ENCODE measurements around the gene ATP5PD. TPM values are rescaled to one million over a fixed set of nuclear protein-coding genes. Genes with fewer than 3 reads are reported as not detected.
"Not testable (repeated sequence)": the region's sequence is repeated elsewhere in the genome, so short reads cannot be mapped to it uniquely, and the experiment has no call there.

ATP5PD gene
- total RNA-seq, 1 donor from 2014 or later = 247 TPM

DNA sequence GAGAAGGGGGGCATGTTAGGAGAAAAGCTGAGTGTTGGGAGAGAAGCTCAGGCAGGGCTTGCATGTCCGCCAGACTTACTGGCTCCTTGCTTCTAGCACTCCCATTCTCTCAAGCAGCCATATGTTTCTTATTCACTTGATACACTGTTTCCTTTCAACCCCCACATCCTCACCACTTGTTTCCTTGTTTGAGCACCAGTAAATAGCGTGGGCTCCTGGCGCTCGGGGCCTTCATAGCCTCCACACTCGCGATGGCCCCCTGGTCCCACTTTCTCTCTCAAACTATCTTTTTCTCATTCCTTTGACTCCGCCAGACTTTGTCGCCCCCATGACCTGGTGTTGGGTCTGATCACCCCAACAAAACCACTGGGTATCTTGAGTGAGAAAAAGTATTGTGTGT, 16.6 kb downstream of the ATP5PD start:
- no peak overlapping the region for H3K27ac ChIP-seq (ENCODE audit: low read depth, low read length)
- no peak overlapping the region for H3K9ac ChIP-seq (ENCODE audit: low read depth in 1 of 3, low read length in 3 of 3)
- no peaks in the 10 kb centered on the region for H3K36me3 ChIP-seq (ENCODE audit: control insufficient read depth in 3 of 3, insufficient read depth in 3 of 3, low read length in 3 of 3)
- no peak overlapping the region for H3K4me3 ChIP-seq (ENCODE audit: low read length in 3 of 3)
- H3K4me1 ChIP-seq (ENCODE audit: control insufficient read depth in 3 of 3, insufficient read depth in 3 of 3, low read length in 3 of 3) = peaks cover 23 to 31% (median 30%) of the 10 kb centered on the region in 3 donors
- no peaks in the 10 kb centered on the region for H3K9me3 ChIP-seq (ENCODE audit: control insufficient read depth in 3 of 3, low read length in 3 of 3)
- no peaks in the 10 kb centered on the region for H3K27me3 ChIP-seq (ENCODE audit: control insufficient read depth in 3 of 3, insufficient read depth in 3 of 3, low read length in 3 of 3)

GRCh38 chr17:75026650-75027049, 20.1 kb downstream of the ATP5PD start:
- H3K4me1 ChIP-seq (ENCODE audit: control insufficient read depth in 3 of 3, insufficient read depth in 3 of 3, low read length in 3 of 3); H3K9ac ChIP-seq (ENCODE audit: low read depth in 1 of 3, low read length in 3 of 3); H3K4me3 ChIP-seq (ENCODE audit: low read length in 3 of 3); H3K27me3 ChIP-seq (ENCODE audit: control insufficient read depth in 3 of 3, insufficient read depth in 3 of 3, low read length in 3 of 3); H3K27ac ChIP-seq (ENCODE audit: low read depth, low read length); H3K9me3 ChIP-seq (ENCODE audit: control insufficient read depth in 3 of 3, low read length in 3 of 3): not testable (repeated sequence)
- H3K36me3 ChIP-seq (ENCODE audit: control insufficient read depth in 3 of 3, insufficient read depth in 3 of 3, low read length in 3 of 3) = peaks cover 6 to 11% (median 10%) of the 10 kb centered on the region in 3 donors

DNA sequence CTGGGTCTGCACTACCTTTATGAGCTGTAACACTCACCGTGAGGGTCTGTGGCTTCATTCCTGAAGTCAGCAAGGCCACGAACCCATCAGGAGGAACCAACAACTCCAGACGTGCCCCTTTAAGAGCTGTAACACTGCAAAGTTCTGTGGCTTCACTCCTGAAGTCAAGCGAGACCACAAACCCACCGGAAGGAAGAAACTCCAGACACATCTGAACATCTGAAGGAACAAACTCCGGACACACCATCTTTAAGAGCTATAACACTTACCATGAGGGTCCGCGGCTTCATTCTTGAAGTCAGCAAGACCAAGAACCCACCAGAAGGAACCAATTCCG, 21.4 kb downstream of the ATP5PD start:
- not testable (repeated sequence) for H3K27me3 ChIP-seq (ENCODE audit: control insufficient read depth in 3 of 3, insufficient read depth in 3 of 3, low read length in 3 of 3); H3K4me1 ChIP-seq (ENCODE audit: control insufficient read depth in 3 of 3, insufficient read depth in 3 of 3, low read length in 3 of 3); H3K27ac ChIP-seq (ENCODE audit: low read depth, low read length); H3K9ac ChIP-seq (ENCODE audit: low read depth in 1 of 3, low read length in 3 of 3); H3K4me3 ChIP-seq (ENCODE audit: low read length in 3 of 3); H3K9me3 ChIP-seq (ENCODE audit: control insufficient read depth in 3 of 3, low read length in 3 of 3)
- peaks cover 19 to 24% (median 21%) of the 10 kb centered on the region in 3 donors for H3K36me3 ChIP-seq (ENCODE audit: control insufficient read depth in 3 of 3, insufficient read depth in 3 of 3, low read length in 3 of 3)

DNA sequence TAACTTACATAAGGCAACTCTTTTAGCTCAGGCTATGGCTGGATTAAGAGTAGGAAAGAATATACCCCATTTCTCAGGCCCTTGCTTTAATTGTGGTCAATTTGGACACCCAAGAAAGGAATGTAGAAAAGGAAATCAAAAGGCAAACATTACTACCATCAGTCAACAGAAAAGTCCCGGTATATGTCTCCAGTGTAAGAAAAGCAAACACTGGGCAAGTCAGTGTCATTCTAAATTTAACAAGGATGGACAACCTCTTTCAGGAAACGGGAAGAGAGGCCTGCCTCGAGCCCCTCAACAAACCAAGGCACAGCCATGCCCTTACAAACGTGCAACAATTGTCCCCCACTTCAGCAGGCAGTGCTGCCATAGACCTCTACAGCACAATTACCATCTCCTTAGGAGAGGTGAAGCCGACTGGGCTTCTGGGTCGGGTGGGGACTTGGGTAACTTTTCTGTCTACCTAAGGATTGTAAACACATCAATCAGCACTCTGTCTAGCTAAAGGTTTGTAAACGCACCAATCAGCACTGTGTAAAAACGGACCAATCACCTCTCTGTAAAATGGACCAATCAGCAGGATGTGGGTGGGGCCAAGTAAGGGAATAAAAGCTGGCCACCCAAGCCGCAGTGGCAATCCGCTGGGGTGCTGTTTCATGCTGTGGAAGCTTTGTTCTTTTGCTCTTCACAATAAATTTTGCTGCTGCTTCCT, 21.9 kb downstream of the ATP5PD start:
- Histone ChIP-seq H3K27ac (ENCODE audit: low read depth, low read length) (no peak overlapping the region), H3K9me3 (ENCODE audit: control insufficient read depth in 3 of 3, low read length in 3 of 3) (no peaks in the 10 kb centered on the region), H3K27me3 (ENCODE audit: control insufficient read depth in 3 of 3, insufficient read depth in 3 of 3, low read length in 3 of 3) (no peaks in the 10 kb centered on the region), H3K4me3 (ENCODE audit: low read length in 3 of 3) (no peak overlapping the region), H3K4me1 (ENCODE audit: control insufficient read depth in 3 of 3, insufficient read depth in 3 of 3, low read length in 3 of 3) (no peaks in the 10 kb centered on the region), H3K9ac (ENCODE audit: low read depth in 1 of 3, low read length in 3 of 3) (no peak overlapping the region), H3K36me3 (ENCODE audit: control insufficient read depth in 3 of 3, insufficient read depth in 3 of 3, low read length in 3 of 3) (peaks cover 24 to 29% (median 25%) of the 10 kb centered on the region in 3 donors)

DNA sequence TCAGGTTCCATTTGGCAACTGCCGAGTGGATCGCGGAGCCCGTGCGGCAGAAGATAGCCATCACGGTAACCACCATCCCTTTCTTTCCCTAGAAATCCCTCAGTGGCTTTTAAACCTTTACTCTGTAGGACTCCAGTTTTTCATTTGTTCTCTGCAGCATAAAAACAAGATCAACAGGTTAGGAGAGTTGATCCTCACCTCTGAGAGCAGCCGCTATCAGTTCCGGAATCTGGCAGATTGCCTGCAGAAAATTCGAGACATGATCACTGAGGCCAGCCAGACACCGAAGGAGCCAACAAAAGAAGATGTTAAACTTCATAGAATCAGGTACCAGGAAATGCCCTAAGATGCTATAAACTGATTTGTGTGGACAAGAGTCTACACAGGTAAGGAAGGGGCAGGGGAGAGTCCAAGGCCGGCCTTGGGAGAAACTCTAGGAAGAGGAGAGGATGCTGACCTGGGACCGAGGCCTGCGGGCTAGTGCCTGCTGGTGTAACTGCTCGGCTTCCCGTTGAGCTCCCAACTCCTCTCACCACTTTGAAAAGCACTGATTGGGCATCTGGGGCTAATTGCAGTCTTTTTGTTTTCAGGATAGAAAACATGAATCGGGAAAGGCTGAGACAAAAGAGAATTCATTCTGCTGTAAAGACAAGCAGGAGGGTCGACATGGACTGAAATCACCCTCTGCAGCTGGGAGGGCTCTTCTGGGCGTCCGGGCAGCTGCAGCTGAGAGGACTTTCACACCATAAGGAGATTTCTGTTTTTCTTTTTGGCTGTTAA, 26.2 kb downstream of the ATP5PD start:
- Histone ChIP-seq H3K4me1 (ENCODE audit: control insufficient read depth in 3 of 3, insufficient read depth in 3 of 3, low read length in 3 of 3) (no peaks in the 10 kb centered on the region), H3K9me3 (ENCODE audit: control insufficient read depth in 3 of 3, low read length in 3 of 3) (no peaks in the 10 kb centered on the region), H3K27ac (ENCODE audit: low read depth, low read length) (no peak overlapping the region), H3K36me3 (ENCODE audit: control insufficient read depth in 3 of 3, insufficient read depth in 3 of 3, low read length in 3 of 3) (peaks cover 36 to 44% (median 39%) of the 10 kb centered on the region in 3 donors), H3K9ac (ENCODE audit: low read depth in 1 of 3, low read length in 3 of 3) (no peak overlapping the region), H3K27me3 (ENCODE audit: control insufficient read depth in 3 of 3, insufficient read depth in 3 of 3, low read length in 3 of 3) (no peaks in the 10 kb centered on the region), H3K4me3 (ENCODE audit: low read length in 3 of 3) (no peak overlapping the region)

- no peaks in the 10 kb centered on the region for H3K9me3 ChIP-seq (ENCODE audit: control insufficient read depth in 3 of 3, low read length in 3 of 3)
- H3K4me1 ChIP-seq (ENCODE audit: control insufficient read depth in 3 of 3, insufficient read depth in 3 of 3, low read length in 3 of 3) = no peaks in the 10 kb centered on the region
- H3K9ac ChIP-seq (ENCODE audit: low read depth in 1 of 3, low read length in 3 of 3) = no peak overlapping the region
- peaks cover 36 to 44% (median 41%) of the 10 kb centered on the region in 3 donors for H3K36me3 ChIP-seq (ENCODE audit: control insufficient read depth in 3 of 3, insufficient read depth in 3 of 3, low read length in 3 of 3)
- H3K4me3 ChIP-seq (ENCODE audit: low read length in 3 of 3) = no peak overlapping the region
- H3K27ac ChIP-seq (ENCODE audit: low read depth, low read length) = no peak overlapping the region
- no peaks in the 10 kb centered on the region for H3K27me3 ChIP-seq (ENCODE audit: control insufficient read depth in 3 of 3, insufficient read depth in 3 of 3, low read length in 3 of 3)
These were observed 27.1 kb downstream of the ATP5PD start for GRCh38 chr17:75019710-75020109.

DNA sequence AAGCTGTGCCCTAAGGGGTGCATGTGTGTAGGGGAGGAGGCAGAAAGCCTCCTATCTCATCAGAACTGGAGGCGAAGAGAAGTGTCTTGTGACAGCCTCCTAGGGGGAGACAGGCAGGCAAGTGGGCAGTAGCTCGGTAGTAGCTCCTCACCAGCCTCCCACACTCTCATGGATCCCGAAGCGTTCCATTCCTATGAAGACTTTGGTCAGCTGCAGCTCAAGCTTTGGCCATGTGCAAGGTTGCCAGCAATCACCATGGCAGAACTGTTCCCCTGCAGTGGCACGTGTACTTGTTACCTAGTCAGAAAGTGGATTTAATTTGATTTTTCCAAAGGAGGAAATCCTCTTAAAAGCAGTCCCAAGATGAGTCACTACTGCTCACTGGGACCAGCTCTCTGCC, 27.6 kb downstream of the ATP5PD start:
- Histone ChIP-seq H3K27ac (ENCODE audit: low read depth, low read length) (no peak overlapping the region), H3K4me3 (ENCODE audit: low read length in 3 of 3) (no peak overlapping the region), H3K4me1 (ENCODE audit: control insufficient read depth in 3 of 3, insufficient read depth in 3 of 3, low read length in 3 of 3) (no peaks in the 10 kb centered on the region), H3K36me3 (ENCODE audit: control insufficient read depth in 3 of 3, insufficient read depth in 3 of 3, low read length in 3 of 3) (peaks cover 36 to 44% (median 42%) of the 10 kb centered on the region in 3 donors), H3K27me3 (ENCODE audit: control insufficient read depth in 3 of 3, insufficient read depth in 3 of 3, low read length in 3 of 3) (no peaks in the 10 kb centered on the region), H3K9ac (ENCODE audit: low read depth in 1 of 3, low read length in 3 of 3) (no peak overlapping the region), H3K9me3 (ENCODE audit: control insufficient read depth in 3 of 3, low read length in 3 of 3) (no peaks in the 10 kb centered on the region)

- peak overlapping the region; percentile 94 to 98 (median 96) for H3K4me3 ChIP-seq (ENCODE audit: low read length in 3 of 3)
- peak overlapping the region; percentile 89 for H3K27ac ChIP-seq (ENCODE audit: low read depth, low read length)
- H3K27me3 ChIP-seq (ENCODE audit: control insufficient read depth in 3 of 3, insufficient read depth in 3 of 3, low read length in 3 of 3) = no peaks in the 10 kb centered on the region
- H3K9ac ChIP-seq (ENCODE audit: low read depth in 1 of 3, low read length in 3 of 3) = peak overlapping the region; percentile 82 to 94 (median 93)
- peaks cover 5 to 9% (median 7%) of the 10 kb centered on the region in 3 donors for H3K36me3 ChIP-seq (ENCODE audit: control insufficient read depth in 3 of 3, insufficient read depth in 3 of 3, low read length in 3 of 3)
- peaks cover 20 to 25% (median 24%) of the 10 kb centered on the region in 3 donors for H3K4me1 ChIP-seq (ENCODE audit: control insufficient read depth in 3 of 3, insufficient read depth in 3 of 3, low read length in 3 of 3)
- no peaks in the 10 kb centered on the region for H3K9me3 ChIP-seq (ENCODE audit: control insufficient read depth in 3 of 3, low read length in 3 of 3)
These were observed 33.6 kb downstream of the ATP5PD start for GRCh38 chr17:75013092-75013559.

DNA sequence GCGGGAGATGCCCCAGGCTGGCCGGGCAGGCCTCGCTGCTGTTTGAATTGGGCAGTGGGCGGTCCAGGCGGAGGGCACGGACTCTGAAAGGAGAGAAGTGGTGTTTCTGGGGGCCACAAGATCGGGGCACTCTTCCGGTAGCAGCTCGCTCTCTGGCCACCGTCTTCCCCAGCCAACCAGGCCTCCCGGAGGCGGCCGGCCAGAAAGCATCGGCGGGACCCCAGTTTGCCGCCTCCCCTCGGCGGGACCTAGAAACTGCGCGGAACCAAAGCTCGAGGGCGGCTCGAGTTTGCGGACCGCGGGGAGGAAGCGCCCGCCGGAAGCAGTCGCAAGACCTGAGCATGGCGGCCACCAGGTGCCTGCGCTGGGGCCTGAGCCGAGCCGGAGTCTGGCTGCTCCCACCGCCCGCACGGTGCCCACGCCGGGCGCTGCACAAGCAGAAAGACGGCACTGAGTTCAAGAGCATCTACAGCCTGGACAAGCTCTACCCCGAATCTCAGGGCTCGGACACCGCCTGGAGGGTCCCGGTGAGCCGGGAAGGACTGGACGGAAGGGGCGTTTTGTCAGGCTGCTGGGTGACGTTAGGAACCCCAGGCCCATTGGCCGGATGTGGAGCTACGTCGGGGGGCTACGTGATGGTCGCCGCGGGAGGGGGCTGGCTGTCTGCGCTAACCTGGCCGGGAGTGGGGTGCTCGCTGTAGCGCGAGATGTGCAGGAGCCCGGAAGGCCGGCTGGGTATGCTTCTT, 34.2 kb downstream of the ATP5PD start, which contains the start of gene MRPL58:
Gene MRPL58 (plus strand): TSS at position 325 of the 746 bp plus-strand sequence. CDS start 17 bp downstream, at position 342.
- no peaks in the 10 kb centered on the region for H3K9me3 ChIP-seq (ENCODE audit: control insufficient read depth in 3 of 3, low read length in 3 of 3)
- H3K9ac ChIP-seq (ENCODE audit: low read depth in 1 of 3, low read length in 3 of 3) = peak within 1 kb of the TSS; percentile 82 to 94 (median 93)
- no peaks in the 10 kb centered on the region for H3K27me3 ChIP-seq (ENCODE audit: control insufficient read depth in 3 of 3, insufficient read depth in 3 of 3, low read length in 3 of 3)
- peak within 1 kb of the TSS; percentile 94 to 98 (median 96) for H3K4me3 ChIP-seq (ENCODE audit: low read length in 3 of 3)
- peak within 1 kb of the TSS; percentile 89 for H3K27ac ChIP-seq (ENCODE audit: low read depth, low read length)
- peaks cover 20 to 25% (median 24%) of the 10 kb centered on the region in 3 donors for H3K4me1 ChIP-seq (ENCODE audit: control insufficient read depth in 3 of 3, insufficient read depth in 3 of 3, low read length in 3 of 3)
- H3K36me3 ChIP-seq (ENCODE audit: control insufficient read depth in 3 of 3, insufficient read depth in 3 of 3, low read length in 3 of 3) = peaks cover 5 to 9% (median 7%) of the 10 kb centered on the region in 3 donors
